Stimulated activated CD4-positive, alpha-beta T cell treated with anti-CD3 and anti-CD28 coated beads, Interleukin-4, amount 100 ng/mL, for 1 hour (primary cell): Measurements from ENCODE around the gene MBOAT1.
"Not testable (repeated sequence)": the region's sequence is repeated elsewhere in the genome, so short reads cannot be mapped to it uniquely, and the experiment has no call there.

Experiments
- DNase-seq: peaks from one replicate; pipeline ENCODE4 v3.0.0-alpha.2; 2020

Gene MBOAT1

DNA sequence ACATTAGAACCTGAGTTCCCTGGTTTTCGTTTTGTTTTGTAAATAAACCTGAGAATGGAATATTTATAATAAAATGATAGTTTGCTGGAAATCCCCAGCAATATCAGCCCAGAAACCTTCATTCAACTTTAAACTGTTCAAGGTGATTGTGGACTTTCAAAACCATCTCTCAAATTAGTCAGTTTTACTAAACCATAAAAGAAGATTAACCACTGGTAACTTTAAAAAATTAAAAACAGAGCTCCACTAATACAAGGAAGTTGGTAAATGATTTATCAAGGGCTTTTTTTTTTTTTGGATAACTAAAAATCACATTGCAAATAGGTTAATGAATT, 10.0 kb downstream of the MBOAT1 start:
- DNase-seq = no peak

GRCh38 chr6:20200761-20201630, 11.3 kb downstream of the MBOAT1 start:
- DNase-seq = no peak

- DNase-seq = no peak
Observed at GRCh38 chr6:20198775-20199174, 13.5 kb downstream of the MBOAT1 start.

DNA sequence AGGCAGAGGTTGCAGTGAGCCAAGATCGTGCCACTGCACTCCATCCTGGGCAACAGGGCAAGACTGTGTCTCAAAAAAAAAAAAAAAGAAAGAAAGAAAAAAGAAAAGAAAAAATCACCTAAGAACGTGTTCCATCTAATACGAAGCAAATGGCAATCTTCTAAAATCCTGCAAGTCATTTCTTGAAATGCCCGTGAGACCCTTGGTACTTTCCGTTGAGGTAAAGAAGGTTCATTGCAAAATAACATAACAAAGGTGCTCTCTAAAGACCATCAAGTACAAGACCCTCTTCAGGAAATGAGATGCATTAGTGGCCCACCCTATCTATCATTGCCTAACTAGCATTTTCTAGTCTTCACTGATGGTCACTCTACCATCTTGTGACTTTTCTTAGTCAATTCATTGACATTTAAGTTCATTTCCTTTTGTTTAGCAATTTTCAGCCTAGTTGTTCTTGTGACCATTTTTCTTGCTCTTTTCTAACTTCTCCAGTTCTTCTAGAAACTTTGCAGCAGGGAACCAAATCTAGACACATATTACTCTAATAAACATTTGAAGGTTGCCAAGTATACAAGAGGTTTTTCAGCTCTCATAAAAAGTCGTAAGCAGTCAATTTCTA, 14.0 kb downstream of the MBOAT1 start:
- DNase-seq = no peak

DNA sequence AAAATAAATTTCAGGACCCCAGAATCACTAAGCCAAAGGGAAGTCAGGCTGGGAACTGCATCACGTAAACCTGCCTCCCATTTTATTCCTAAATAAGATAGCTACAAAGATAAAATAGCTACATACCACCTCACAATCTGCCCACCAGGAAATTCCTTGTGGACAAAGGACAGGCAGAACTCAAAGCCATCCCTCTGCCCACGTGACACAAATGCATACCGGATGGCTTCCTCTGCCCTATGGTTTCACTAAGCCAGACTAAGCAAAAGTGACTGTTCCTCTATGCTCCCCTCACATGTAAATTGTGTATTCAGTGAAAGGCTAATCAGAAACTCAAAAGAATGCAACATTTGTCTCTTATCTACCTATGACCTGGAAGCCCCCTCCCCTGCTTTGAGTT, 15.0 kb downstream of the MBOAT1 start:
- no peak for DNase-seq

GRCh38 chr6:20192625-20193024, 19.6 kb downstream of the MBOAT1 start:
- no peak for DNase-seq

DNA sequence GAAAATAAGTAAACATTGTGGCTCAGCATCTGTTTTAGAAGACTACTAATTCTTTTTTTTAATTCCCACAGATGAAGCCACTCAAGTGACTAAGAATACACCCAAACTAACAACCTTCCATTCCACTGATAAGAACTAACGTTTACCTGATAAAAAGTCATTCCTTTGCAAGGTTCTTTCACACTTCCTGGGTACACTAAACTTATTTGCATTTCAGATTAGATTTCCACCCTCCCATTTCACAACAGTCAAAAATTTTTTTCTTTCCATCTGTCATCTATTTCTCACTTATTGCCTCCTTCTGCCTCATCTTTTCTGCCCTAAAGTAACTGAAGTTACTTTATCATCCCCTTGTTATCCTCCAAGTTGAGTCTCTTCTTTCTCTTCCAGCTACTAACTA, 20.3 kb downstream of the MBOAT1 start:
- DNase-seq = no peak

GRCh38 chr6:20188630-20189075, 23.6 kb downstream of the MBOAT1 start:
- no peak for DNase-seq

GRCh38 chr6:20186981-20187380, 25.3 kb downstream of the MBOAT1 start:
- no peak for DNase-seq

DNA sequence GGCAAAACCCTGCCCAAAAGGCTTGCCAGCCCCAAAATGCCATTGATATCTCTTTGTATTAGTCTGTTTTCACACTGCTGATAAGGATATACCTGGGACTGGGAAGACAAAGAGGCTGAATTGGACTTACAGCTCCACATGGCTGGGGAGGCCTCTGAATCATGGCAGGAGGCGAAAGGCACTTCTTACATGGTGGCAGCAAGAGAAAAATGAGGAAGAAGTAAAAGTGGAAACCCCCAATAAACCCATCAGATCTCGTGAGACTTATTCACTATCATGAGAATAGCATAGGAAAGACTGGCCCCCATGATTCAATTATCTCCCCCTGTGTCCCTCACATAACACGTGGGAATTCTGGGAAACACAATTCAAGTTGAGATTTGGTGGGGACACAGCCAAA, 28.6 kb downstream of the MBOAT1 start:
- no peak for DNase-seq

DNA sequence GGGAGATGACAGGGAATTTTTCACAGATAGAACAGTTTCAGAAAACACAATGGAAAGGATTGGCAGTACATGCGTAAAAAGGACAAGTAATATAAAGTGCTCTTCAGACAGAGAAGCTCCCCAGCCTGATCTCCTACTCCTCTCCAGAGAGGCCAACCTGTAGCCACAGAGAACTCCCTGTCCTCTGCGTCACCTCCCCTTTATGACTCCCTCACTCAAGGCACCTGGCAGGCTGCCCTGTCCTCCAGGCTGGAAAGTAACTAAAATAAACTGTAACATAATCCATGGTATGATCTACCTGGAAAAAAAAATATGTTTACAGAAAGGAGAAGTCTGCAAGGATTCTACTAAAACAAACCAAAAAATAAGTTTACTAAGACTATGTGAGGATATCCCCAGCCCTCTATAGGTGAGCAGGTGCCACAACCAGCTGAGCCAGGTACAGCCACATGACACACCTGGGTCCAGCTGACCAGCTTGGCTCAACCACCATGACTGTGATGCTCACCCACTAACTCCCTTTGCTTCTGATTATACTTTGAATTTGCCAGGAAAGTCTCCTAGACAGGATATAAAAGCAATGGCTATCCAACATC, 29.2 kb downstream of the MBOAT1 start:
- DNase-seq = no peak

DNA sequence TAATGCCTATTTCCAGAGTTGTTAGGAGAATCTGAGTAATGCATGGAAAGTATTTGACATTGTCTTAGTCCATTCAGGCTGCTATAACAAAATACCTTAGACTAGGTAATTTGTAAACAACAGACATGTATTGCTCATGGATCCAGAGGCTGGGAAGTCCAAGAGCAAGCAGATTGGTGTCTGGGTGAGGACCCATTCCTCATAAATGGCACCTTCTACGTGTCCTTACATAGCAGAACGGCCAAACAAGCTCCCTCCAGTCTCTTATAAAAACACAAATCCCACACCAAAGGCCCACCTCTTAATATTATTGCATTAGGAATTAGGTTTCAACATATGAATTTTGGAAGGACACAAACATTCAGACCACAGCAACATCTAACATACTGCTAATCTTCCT, 30.2 kb downstream of the MBOAT1 start:
- no peak for DNase-seq

GRCh38 chr6:20180935-20181334, 31.3 kb downstream of the MBOAT1 start:
- DNase-seq = no peak

DNA sequence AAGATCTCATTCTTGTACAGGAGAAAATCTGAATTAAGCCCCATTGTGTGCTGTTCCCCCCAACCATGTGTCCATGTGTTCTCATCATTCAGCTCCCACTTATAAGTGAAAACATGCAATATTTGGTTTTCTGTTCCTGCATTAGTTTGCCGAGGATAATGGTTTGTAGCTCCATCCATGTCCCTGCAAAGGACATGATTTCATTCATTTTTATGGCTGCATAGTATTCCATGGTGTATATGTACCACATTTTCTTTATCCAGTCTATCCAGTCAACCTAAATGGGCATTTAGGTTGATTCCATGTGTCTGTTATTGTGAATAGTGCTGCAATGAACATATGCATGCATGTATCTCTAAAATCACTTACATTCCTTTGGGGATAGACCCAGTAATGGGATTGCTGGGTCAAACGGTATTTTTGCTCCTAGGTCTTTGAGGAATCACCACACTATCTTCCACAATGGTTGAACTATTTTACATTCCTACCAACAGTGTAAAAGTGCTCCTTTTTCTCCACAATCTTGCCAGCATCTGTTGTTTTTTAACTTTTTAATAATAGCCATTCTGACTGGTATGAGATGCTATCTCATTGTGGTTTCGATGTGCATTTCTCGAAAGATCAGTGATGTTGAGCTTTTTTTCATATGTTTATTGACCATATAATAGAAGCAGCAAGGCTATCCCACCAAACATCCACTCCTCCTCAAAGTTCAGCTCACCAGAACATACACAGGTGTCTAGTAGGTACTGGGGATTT, 32.8 kb downstream of the MBOAT1 start:
- DNase-seq = not testable (repeated sequence)

- no peak for DNase-seq
Observed at GRCh38 chr6:20178327-20178726, 33.9 kb downstream of the MBOAT1 start.

- no peak for DNase-seq
Observed at GRCh38 chr6:20175810-20176410, 36.4 kb downstream of the MBOAT1 start.

DNA sequence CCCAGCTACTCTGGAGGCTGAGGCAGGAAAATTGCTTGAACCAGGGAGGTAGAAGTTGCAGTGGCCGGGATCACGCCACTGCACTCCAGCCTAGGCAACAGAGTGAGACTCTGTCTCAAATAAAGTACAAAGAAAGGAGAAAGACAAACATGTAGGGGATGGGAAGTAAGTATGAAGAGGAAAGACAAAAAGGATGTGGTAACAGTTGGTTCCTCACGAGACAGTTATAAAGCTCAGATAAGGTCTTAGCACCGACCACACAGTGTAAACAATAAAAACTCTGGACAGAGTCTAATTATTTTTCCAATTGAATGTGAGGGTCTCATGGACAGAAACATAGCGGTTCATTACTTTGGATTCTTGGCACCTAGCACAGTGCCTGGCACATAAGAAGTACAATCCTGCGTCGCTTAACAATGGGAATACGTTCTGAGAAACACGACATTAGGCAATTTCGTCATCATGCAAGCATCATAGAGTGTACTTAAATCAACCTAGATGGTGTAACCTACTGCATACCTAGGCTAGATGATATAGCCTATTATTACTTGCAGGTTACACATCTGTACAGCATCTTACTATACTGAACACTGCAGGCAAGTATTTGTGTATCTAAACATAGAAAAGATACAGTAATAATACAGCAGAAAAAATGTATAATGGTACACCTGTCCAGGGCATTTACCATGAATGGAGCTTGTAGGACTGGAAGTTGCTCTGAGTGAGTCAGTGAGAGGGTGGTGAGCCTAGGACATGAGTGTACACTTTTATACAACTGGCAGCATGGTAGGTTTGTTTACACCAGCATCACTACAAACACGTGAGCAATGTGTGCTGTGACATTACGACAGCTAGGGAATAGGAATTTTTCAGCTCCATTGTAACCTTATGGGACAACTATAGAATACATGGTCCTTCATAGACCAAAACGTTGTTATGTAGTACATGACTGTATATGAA, 38.2 kb downstream of the MBOAT1 start:
- DNase-seq = no peak

DNA sequence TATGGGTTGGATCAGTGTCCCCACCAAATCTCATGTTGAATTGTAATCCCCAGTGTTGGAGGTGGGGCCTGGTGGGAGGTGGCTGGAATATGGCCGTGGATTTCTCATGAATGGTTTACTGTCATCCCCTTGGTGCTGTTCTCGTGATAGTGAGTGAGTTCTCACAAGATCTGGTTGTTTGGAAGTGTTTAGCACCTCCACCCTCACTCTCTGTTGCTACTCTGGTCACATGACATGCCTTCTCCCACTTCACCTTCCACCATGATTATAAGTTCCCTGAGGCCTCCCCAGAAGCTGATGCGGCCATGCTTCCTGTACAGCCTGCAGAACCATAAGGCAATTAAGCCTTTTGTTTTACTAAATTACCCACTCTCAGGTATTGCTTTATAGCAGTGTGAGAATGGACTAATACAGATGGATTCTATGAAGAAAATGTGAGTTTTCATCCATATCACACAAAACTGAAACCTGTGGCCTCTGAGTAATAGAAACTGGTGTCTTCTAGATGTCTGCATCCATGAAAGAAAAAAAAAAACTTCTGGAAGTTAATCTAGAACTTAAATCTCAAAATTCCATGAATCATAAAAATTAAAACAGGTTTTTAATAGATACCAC, 39.3 kb downstream of the MBOAT1 start:
- no peak for DNase-seq

DNA sequence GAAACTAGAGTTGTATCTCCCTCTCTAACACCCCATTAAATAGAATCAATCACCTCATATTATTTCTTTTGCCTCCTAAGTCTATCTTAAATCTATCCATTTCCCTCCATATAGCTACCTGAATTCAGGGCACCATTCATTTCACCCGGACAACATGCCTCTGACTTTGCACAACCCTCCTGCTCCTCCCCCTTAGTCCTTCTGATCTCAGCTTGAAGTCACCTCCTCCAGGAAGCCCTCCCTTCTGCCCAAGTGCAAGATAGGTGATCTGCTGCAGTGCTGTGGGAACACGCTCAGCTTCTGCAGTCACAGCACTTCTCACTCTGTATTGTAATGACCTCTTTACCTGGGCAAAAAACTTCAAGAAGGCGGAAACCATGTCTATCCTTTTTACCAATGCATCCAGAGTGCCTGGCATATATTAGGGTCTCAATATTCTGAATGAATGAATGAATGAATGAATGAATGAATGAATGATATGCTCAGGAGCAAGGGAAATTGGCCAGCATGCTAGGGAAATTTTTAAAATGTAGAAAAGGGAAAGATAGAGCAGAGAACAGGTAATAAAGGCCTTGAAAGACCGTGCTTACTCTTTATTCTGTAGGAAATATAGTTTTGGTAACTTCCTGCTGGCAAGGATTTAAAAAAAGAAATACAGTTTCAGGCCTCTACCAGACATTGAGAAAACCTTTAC, 41.7 kb downstream of the MBOAT1 start:
- no peak for DNase-seq

DNA sequence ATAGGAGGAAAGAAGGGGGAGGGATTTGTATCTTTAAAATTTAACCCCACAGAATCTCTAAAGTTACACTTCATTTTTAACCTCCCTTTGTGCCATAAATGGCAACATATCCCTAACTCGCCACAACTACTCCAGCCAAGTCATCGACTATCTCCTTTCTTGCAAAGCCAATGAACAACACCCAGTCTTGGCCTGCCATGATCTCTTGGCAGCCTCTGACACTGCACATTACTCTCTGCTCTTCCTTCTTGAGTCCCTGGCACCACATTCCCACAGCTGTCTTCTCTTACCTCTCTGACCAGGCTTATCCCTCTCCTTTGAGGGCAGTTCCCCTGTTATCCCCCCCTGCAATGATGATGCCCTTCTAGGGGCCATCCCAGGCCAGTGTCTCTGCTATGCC, 42.5 kb downstream of the MBOAT1 start:
- DNase-seq = no peak

- DNase-seq = no peak
Observed at GRCh38 chr6:20169119-20169557, 43.1 kb downstream of the MBOAT1 start.
